Keratinocyte (primary cell): ENCODE results near the gene ZNF546. TPM values are rescaled to one million over a fixed set of nuclear protein-coding genes. Genes with fewer than 3 reads are reported as not detected.
A peak's percentile ranks its signal among the peaks of the same experiment; 100 is the strongest.

Experiments used
- DNase-seq: peaks from one replicate; pipeline ENCODE4 v3.0.0-alpha.2; 2011; ENCODE audit warnings: low read depth, missing footprints, low spot score
- FAIRE-seq: peaks from 2 replicates; lab custom pipeline; 2011; peaks lifted over from hg19 to GRCh38; lab: Jason Lieb, UNC
- H2AFZ ChIP-seq: 2 replicates; pipeline ENCODE4 v1.6.0; 2012; ENCODE audit warnings: low read length, control low read depth, inconsistent platforms; ENCODE audit not compliant: control insufficient read depth
- H3K27ac ChIP-seq: 2 replicates; pipeline ENCODE4 v1.5.1; 2011; ENCODE audit warnings: low read length; ENCODE audit not compliant: control insufficient read depth, insufficient read depth
- H3K27me3 ChIP-seq: 3 replicates; pipeline ENCODE4 v1.6.0; 2011; ENCODE audit warnings: low read length; ENCODE audit not compliant: control insufficient read depth, insufficient read depth; ENCODE audit errors: extremely low read depth
- H3K36me3 ChIP-seq, 2 experiments: 2 replicates in 1 of 2; 3 replicates in 1 of 2; pipeline ENCODE4 v1.5.1; 2011; ENCODE audit warnings: low read length in 2 of 2, mild to moderate bottlenecking in 1 of 2; ENCODE audit not compliant: control insufficient read depth in 2 of 2, insufficient read depth in 2 of 2; ENCODE audit errors: extremely low read depth in 1 of 2
- H3K4me1 ChIP-seq: 3 replicates; pipeline ENCODE4 v1.5.1; 2011; ENCODE audit warnings: low read length; ENCODE audit not compliant: control insufficient read depth, insufficient read depth; ENCODE audit errors: extremely low read depth
- H3K4me2 ChIP-seq: 3 replicates; pipeline ENCODE4 v1.6.0; 2011; ENCODE audit warnings: low read depth, low read length; ENCODE audit not compliant: control insufficient read depth, insufficient read depth; ENCODE audit errors: extremely low read depth
- H3K4me3 ChIP-seq, 3 experiments: fragments of 200-600 bp in 1 of 3; sonication (generic) in 1 of 3; 2 replicates in 2 of 3; 3 replicates in 1 of 3; pipeline ENCODE4 v1.5.1; 2011 to 2016; ENCODE audit warnings: low read length in 3 of 3, mild to moderate bottlenecking in 3 of 3, control low read depth in 2 of 3, inconsistent platforms in 1 of 3, low read depth in 1 of 3, mixed read lengths in 1 of 3, mixed run types in 1 of 3, moderate library complexity in 1 of 3; ENCODE audit not compliant: control insufficient read depth in 2 of 3, insufficient read depth in 2 of 3; ENCODE audit errors: extremely low read depth in 1 of 3
- H3K79me2 ChIP-seq: 2 replicates; pipeline ENCODE4 v1.6.0; 2012; ENCODE audit warnings: low read length; ENCODE audit not compliant: control insufficient read depth, insufficient read depth
- H3K9ac ChIP-seq: 3 replicates; pipeline ENCODE4 v1.6.0; 2011; ENCODE audit warnings: low read length; ENCODE audit not compliant: control insufficient read depth, insufficient read depth; ENCODE audit errors: extremely low read depth
- H3K9me1 ChIP-seq: 3 replicates; pipeline ENCODE4 v1.6.0; 2011; ENCODE audit warnings: low read length; ENCODE audit not compliant: control insufficient read depth, insufficient read depth; ENCODE audit errors: extremely low read depth
- H3K9me3 ChIP-seq: 2 replicates; pipeline ENCODE4 v1.5.1; 2012; ENCODE audit warnings: low read depth, low read length; ENCODE audit not compliant: control insufficient read depth
- H4K20me1 ChIP-seq: 3 replicates; pipeline ENCODE4 v1.6.0; 2011; ENCODE audit warnings: low read length; ENCODE audit not compliant: control insufficient read depth, insufficient read depth; ENCODE audit errors: extremely low read depth
- CTCF ChIP-seq, 3 experiments: IDR thresholded peaks in 1 of 3; conservative IDR thresholded peaks in 1 of 3; optimal IDR thresholded peaks in 1 of 3; 2 replicates in 2 of 3; 3 replicates in 1 of 3; pipeline versions ENCODE3 to v1.5.1; 2011; ENCODE audit warnings: low read length in 3 of 3, mild to moderate bottlenecking in 3 of 3, moderate library complexity in 2 of 3, control low read depth in 1 of 3, inconsistent platforms in 1 of 3; ENCODE audit not compliant: insufficient read depth in 2 of 3; ENCODE audit errors: extremely low read depth in 1 of 3
- EZH2 ChIP-seq: IDR thresholded peaks from one replicate; pipeline ENCODE4 v1.6.1; 2012; ENCODE audit warnings: inconsistent platforms, mild to moderate bottlenecking, low read length, moderate library complexity
- dilution Hi-C: fragments of 300-500 bp; cut with MboI; formaldehyde crosslinking; loops from one replicate; pipeline ENCODE4 v1.7.0; 2020; ENCODE audit warnings: low sequenced_read_pairs; ENCODE audit not compliant: extremely low pct_ligation_motif_present
- polyA plus RNA-seq, 5 experiments: library from polyadenylated mRNA; depleted of rRNA in 3 of 5; stranded (reverse) in 3 of 5; stranded (forward) in 1 of 5; unstranded in 1 of 5; fragments of >200 nt; gene quantifications; 1 replicate in 1 of 5; 2 replicates in 3 of 5; 3 replicates in 1 of 5; pipeline versions ENCODE4 v1.2.1 to v1.2.3, GENCODE V29; 2011 to 2012; ENCODE audit warnings: missing spikeins in 2 of 5, low read depth in 1 of 5, low replicate concordance in 1 of 5

Gene ZNF546
- polyA plus RNA-seq, 1 donor (not counting 4 experiments of a cell fraction or from before 2014, with no cell fraction given) = 0.52 TPM

- Histone ChIP-seq H3K36me3 (no peaks in the 10 kb centered on the region), H3K27ac (no peak overlapping the region), H3K4me1 (peaks cover 11% of the 10 kb centered on the region), H2AFZ (peak overlapping the region; percentile 92), H3K27me3 (no peaks in the 10 kb centered on the region), H3K9me3 (peaks cover 2% of the 10 kb centered on the region), H3K9ac (peak overlapping the region; percentile 61), H3K4me3 (peak overlapping the region; percentile 64 to 97 (median 84)), H4K20me1 (no peaks in the 10 kb centered on the region), H3K4me2 (peak overlapping the region; percentile 99), H3K9me1 (no peaks in the 10 kb centered on the region), H3K79me2 (peaks cover 24% of the 10 kb centered on the region)
- DNase-seq (no peak), FAIRE-seq (no peak)
- no peak for TF ChIP-seq CTCF (optimal IDR thresholded peaks at IDR 0.05 in 1 of 3, IDR thresholded peaks at IDR 0.05 in 1 of 3, conservative IDR thresholded peaks at IDR 0.05 in 1 of 3; ENCODE audit: extremely low read depth in 1 of 3, insufficient read depth in 2 of 3, low read length in 3 of 3)
- no peak for TF ChIP-seq EZH2
- dilution Hi-C loops = no loop called here
Observed at GRCh38 chr19:40055049-40055448, 58.2 kb downstream of the ZNF546 start.

GRCh38 chr19:40055832-40056504 lies 59.1 kb downstream of the ZNF546 start, which contains the start of gene ZNF780B:
Gene ZNF780B, minus strand, starts transcription at chr19:40056231. Its CDS starts 5,899 bp downstream, at chr19:40050332.
- H3K27me3 ChIP-seq = no peaks in the 10 kb centered on the region
- TF ChIP-seq CTCF (optimal IDR thresholded peaks at IDR 0.05 in 1 of 3, IDR thresholded peaks at IDR 0.05 in 1 of 3, conservative IDR thresholded peaks at IDR 0.05 in 1 of 3; ENCODE audit: extremely low read depth in 1 of 3, insufficient read depth in 2 of 3, low read length in 3 of 3) (no peak), EZH2 (no peak)
- no peaks in the 10 kb centered on the region for H4K20me1 ChIP-seq
- peak within 1 kb of the TSS; percentile 61 for H3K9ac ChIP-seq
- H3K4me3 ChIP-seq = peak within 1 kb of the TSS; percentile 64 to 97 (median 84)
- FAIRE-seq (peak; percentile 93), DNase-seq (no peak)
- H2AFZ ChIP-seq = peak within 1 kb of the TSS; percentile 92
- no peaks in the 10 kb centered on the region for H3K36me3 ChIP-seq
- dilution Hi-C loops = no loop called here
- H3K27ac ChIP-seq = peak within 1 kb of the TSS; percentile 52
- peaks cover 2% of the 10 kb centered on the region for H3K9me3 ChIP-seq
- peaks cover 24% of the 10 kb centered on the region for H3K79me2 ChIP-seq
- peak within 1 kb of the TSS; percentile 99 for H3K4me2 ChIP-seq
- peaks cover 11% of the 10 kb centered on the region for H3K4me1 ChIP-seq
- no peaks in the 10 kb centered on the region for H3K9me1 ChIP-seq
